ENCODE results near the gene ST6GAL1. TPM values are rescaled to one million over a fixed set of nuclear protein-coding genes. Genes with fewer than 3 reads are reported as not detected.

ST6GAL1 gene
- total RNA-seq, 2 experiments from 2014 or later: 99.1 to 109 TPM

GRCh38 chr3:186917512-186918312 lies 12.6 kb upstream of the ST6GAL1 start:
- Mint-ChIP-seq H3K36me3 (ENCODE audit: low read depth) (peaks cover 3% of the 10 kb centered on the region), H3K4me1 (ENCODE audit: low read depth) (peaks cover 60% of the 10 kb centered on the region), H3K9me3 (ENCODE audit: insufficient read depth) (peaks cover 10% of the 10 kb centered on the region), H3K27me3 (ENCODE audit: low read depth) (no peaks in the 10 kb centered on the region), H3K4me3 (no peak overlapping the region), H3K27ac (peak overlapping the region; percentile 27)
- ATAC-seq: peak; percentile 21
- ChIA-PET POLR2A (interaction anchor here (0.7 kb wide), 1 partner anchor 1236 kb away, joined by 8 read pairs; the partner anchor contains the start of gene LPP), CTCF (interaction anchor here (1.3 to 2.0 kb wide), 2 partner anchors 13 to 69 kb away, joined by 3 to 10 read pairs; partner anchors contain the start of gene ST6GAL1)
- no peak for DNase-seq

DNA sequence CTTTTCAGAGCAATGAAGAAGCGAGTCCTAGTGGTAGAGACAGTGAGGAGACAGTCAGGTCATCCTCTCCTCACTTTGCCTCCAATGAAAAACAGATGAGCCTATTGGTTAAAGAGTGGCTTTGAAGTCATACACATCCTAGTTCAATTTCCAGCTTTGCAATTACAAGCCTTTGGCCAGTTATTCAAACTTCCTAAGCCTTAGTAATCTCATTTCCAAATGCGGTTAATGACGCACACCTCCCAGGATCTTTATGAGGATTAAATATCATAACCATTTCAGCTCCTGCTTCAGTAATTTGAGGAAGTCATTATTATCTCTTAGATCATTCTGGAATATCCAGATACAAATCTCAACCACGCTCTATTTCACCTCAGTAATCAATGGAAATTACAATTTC lies 10.0 kb upstream of the ST6GAL1 start:
- CTCF ChIA-PET: interaction anchor here (0.7 to 1.6 kb wide), 6 partner anchors 11 to 245 kb away, joined by 3 to 4 read pairs (median 3); no protein-coding TSS in a partner anchor
- Mint-ChIP-seq H3K9me3 (ENCODE audit: insufficient read depth) (no peaks in the 10 kb centered on the region), H3K27me3 (ENCODE audit: low read depth) (no peaks in the 10 kb centered on the region), H3K4me1 (ENCODE audit: low read depth) (peaks cover 40% of the 10 kb centered on the region), H3K27ac (no peak overlapping the region), H3K4me3 (no peak overlapping the region), H3K36me3 (ENCODE audit: low read depth) (peaks cover 1% of the 10 kb centered on the region)
- POLR2A ChIA-PET: interaction anchor here (0.6 kb wide), 1 partner anchor 12 kb away, joined by 3 read pairs; no protein-coding TSS in a partner anchor
- ATAC-seq: no peak
- no peak for DNase-seq

- POLR2A ChIA-PET: no interaction called here
- H3K27ac Mint-ChIP-seq: no peak overlapping the region
- DNase-seq (no peak), ATAC-seq (no peak)
- peaks cover 35% of the 10 kb centered on the region for H3K4me1 Mint-ChIP-seq (ENCODE audit: low read depth)
- H3K9me3 Mint-ChIP-seq (ENCODE audit: insufficient read depth): no peaks in the 10 kb centered on the region
- no peaks in the 10 kb centered on the region for H3K27me3 Mint-ChIP-seq (ENCODE audit: low read depth)
- CTCF ChIA-PET: interaction anchor here (1.0 to 1.6 kb wide), 6 partner anchors 11 to 245 kb away, joined by 3 to 5 read pairs (median 3); no protein-coding TSS in a partner anchor
- peaks cover 1% of the 10 kb centered on the region for H3K36me3 Mint-ChIP-seq (ENCODE audit: low read depth)
- H3K4me3 Mint-ChIP-seq: no peak overlapping the region
Observed at GRCh38 chr3:186920796-186921195, 9.5 kb upstream of the ST6GAL1 start.

- Mint-ChIP-seq H3K9me3 (ENCODE audit: insufficient read depth) (no peaks in the 10 kb centered on the region), H3K36me3 (ENCODE audit: low read depth) (no peaks in the 10 kb centered on the region), H3K27ac (no peak overlapping the region), H3K4me1 (ENCODE audit: low read depth) (peaks cover 27% of the 10 kb centered on the region), H3K4me3 (no peak overlapping the region), H3K27me3 (ENCODE audit: low read depth) (no peaks in the 10 kb centered on the region)
- ChIA-PET POLR2A (no interaction called here), CTCF (interaction anchor here (1.4 to 1.6 kb wide), 3 partner anchors 10 to 72 kb away, joined by 3 to 5 read pairs (median 3); no protein-coding TSS in a partner anchor)
- DNase-seq: no peak
- no peak for ATAC-seq
Observed at GRCh38 chr3:186921578-186921977, 8.7 kb upstream of the ST6GAL1 start.

DNA sequence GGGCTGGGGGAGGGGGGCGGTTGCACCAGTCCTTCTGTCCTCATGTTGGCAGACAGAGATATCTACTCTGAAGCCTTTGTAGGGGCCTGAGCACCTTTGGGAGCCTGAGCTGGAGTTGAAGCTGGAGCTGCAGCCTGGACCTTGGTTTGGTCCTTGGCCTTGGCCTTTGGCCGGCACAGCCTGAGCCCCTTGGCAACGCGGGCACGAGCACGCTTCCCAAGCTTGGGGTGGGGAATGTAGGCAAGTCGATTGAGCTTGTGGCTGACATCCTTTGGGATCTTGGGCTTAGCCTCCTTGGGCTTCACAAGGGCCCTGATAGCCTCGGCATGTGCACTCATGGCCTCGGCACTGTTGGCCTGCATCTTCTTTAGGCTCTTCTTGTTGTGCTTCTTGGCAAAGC lies 8.1 kb upstream of the ST6GAL1 start:
- H3K4me3 Mint-ChIP-seq: no peak overlapping the region
- H3K4me1 Mint-ChIP-seq (ENCODE audit: low read depth): peaks cover 22% of the 10 kb centered on the region
- H3K36me3 Mint-ChIP-seq (ENCODE audit: low read depth): no peaks in the 10 kb centered on the region
- CTCF ChIA-PET: interaction anchor here (1.4 to 2.2 kb wide), 3 partner anchors 9 to 217 kb away, joined by 3 to 5 read pairs (median 5); partner anchors contain the start of gene RPL39L
- H3K27me3 Mint-ChIP-seq (ENCODE audit: low read depth): no peaks in the 10 kb centered on the region
- ATAC-seq: no peak
- no peak overlapping the region for H3K27ac Mint-ChIP-seq
- no peak for DNase-seq
- POLR2A ChIA-PET: interaction anchor here (0.5 to 1.3 kb wide), 3 partner anchors 9 to 82 kb away, joined by 3 to 7 read pairs (median 6); no protein-coding TSS in a partner anchor
- H3K9me3 Mint-ChIP-seq (ENCODE audit: insufficient read depth): no peaks in the 10 kb centered on the region

GRCh38 chr3:186922790-186923189 lies 7.5 kb upstream of the ST6GAL1 start:
- Mint-ChIP-seq H3K36me3 (ENCODE audit: low read depth) (no peaks in the 10 kb centered on the region), H3K27me3 (ENCODE audit: low read depth) (no peaks in the 10 kb centered on the region), H3K9me3 (ENCODE audit: insufficient read depth) (no peaks in the 10 kb centered on the region), H3K4me1 (ENCODE audit: low read depth) (peaks cover 17% of the 10 kb centered on the region), H3K4me3 (no peak overlapping the region), H3K27ac (no peak overlapping the region)
- CTCF ChIA-PET: interaction anchor here (2.2 kb wide), 1 partner anchor 216 kb away, joined by 5 read pairs; the partner anchor contains the start of gene RPL39L
- POLR2A ChIA-PET: interaction anchor here (1.0 to 1.3 kb wide), 2 partner anchors 9 to 13 kb away, joined by 3 to 6 read pairs; no protein-coding TSS in a partner anchor
- no peak for DNase-seq
- no peak for ATAC-seq

DNA sequence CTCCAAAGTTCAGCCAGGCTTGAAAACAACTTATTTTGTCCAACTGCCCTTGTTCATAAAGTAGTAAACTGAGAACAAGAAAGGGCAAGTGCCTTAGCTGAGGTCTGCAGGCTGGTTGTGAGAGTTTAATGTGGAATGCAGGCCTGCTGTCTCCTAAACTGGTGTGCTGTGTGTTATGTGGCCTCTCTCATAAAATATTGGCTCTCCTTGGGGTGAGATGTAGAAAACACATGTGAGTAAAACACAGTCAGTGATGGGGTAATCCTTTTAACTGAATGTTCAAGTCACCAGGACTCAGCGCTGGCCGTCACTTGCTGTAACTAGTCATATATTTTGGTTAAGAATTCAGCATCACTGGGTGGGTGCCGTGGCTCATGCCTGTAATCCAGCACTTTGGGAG lies 7.1 kb upstream of the ST6GAL1 start:
- H3K27ac Mint-ChIP-seq: no peak overlapping the region
- H3K27me3 Mint-ChIP-seq (ENCODE audit: low read depth): no peaks in the 10 kb centered on the region
- no peak overlapping the region for H3K4me3 Mint-ChIP-seq
- peaks cover 4% of the 10 kb centered on the region for H3K9me3 Mint-ChIP-seq (ENCODE audit: insufficient read depth)
- ATAC-seq (no peak), DNase-seq (no peak)
- CTCF ChIA-PET: interaction anchor here (2.2 kb wide), 1 partner anchor 216 kb away, joined by 5 read pairs; the partner anchor contains the start of gene RPL39L
- H3K36me3 Mint-ChIP-seq (ENCODE audit: low read depth): no peaks in the 10 kb centered on the region
- POLR2A ChIA-PET: interaction anchor here (1.0 to 1.3 kb wide), 3 partner anchors 8 to 14 kb away, joined by 3 to 6 read pairs (median 6); no protein-coding TSS in a partner anchor
- H3K4me1 Mint-ChIP-seq (ENCODE audit: low read depth): peaks cover 14% of the 10 kb centered on the region

- Mint-ChIP-seq H3K36me3 (ENCODE audit: low read depth) (no peaks in the 10 kb centered on the region), H3K4me3 (no peak overlapping the region), H3K27me3 (ENCODE audit: low read depth) (no peaks in the 10 kb centered on the region), H3K27ac (no peak overlapping the region), H3K4me1 (ENCODE audit: low read depth) (peaks cover 9% of the 10 kb centered on the region), H3K9me3 (ENCODE audit: insufficient read depth) (peaks cover 4% of the 10 kb centered on the region)
- ATAC-seq: no peak
- ChIA-PET CTCF (interaction anchor here (0.6 kb wide), 1 partner anchor 239 kb away, joined by 3 read pairs; no protein-coding TSS in a partner anchor), POLR2A (no interaction called here)
- no peak for DNase-seq
Observed at GRCh38 chr3:186925826-186926225, 4.5 kb upstream of the ST6GAL1 start.

- Mint-ChIP-seq H3K9me3 (ENCODE audit: insufficient read depth) (peaks cover 4% of the 10 kb centered on the region), H3K36me3 (ENCODE audit: low read depth) (peaks cover 24% of the 10 kb centered on the region), H3K4me3 (no peak overlapping the region), H3K27me3 (ENCODE audit: low read depth) (no peaks in the 10 kb centered on the region), H3K4me1 (ENCODE audit: low read depth) (peaks cover 27% of the 10 kb centered on the region), H3K27ac (no peak overlapping the region)
- ATAC-seq: no peak
- POLR2A ChIA-PET: interaction anchor here (0.8 kb wide), 1 partner anchor 102 kb away, joined by 3 read pairs; no protein-coding TSS in a partner anchor
- CTCF ChIA-PET: interaction anchor here (1.5 to 7.0 kb wide), 2 partner anchors 19 to 79 kb away, joined by 4 to 78 read pairs; no protein-coding TSS in a partner anchor
- no peak for DNase-seq
Observed at GRCh38 chr3:186929186-186929585, 1.1 kb upstream of the ST6GAL1 start.

DNA sequence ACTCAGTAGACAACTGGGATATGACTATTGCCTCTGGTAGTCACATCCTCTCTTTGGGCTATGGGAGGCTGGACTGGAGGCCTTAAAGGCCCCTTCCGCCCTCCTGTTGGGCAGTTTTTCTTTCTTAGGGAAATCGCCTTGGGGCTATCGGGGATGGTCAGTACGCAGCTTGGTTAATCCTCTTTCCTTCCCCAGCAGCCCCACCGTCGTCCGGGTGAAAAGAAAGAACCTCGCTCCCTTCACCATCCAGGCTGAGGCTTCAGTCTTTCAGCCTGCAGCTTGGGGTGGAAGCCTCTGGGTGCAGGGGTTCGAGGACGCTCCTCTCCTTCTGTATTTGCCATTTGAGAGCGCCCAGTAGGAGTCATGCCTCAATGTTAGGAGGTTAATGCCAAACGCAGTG lies 641 bp upstream of the ST6GAL1 start:
- ChIA-PET POLR2A (no interaction called here), CTCF (interaction anchor here (1.5 to 7.0 kb wide), 3 partner anchors 12 to 80 kb away, joined by 4 to 78 read pairs (median 10); no protein-coding TSS in a partner anchor)
- peaks cover 4% of the 10 kb centered on the region for H3K9me3 Mint-ChIP-seq (ENCODE audit: insufficient read depth)
- H3K27me3 Mint-ChIP-seq (ENCODE audit: low read depth): no peaks in the 10 kb centered on the region
- peak overlapping the region; percentile 87 for H3K27ac Mint-ChIP-seq
- DNase-seq: no peak
- H3K36me3 Mint-ChIP-seq (ENCODE audit: low read depth): peaks cover 27% of the 10 kb centered on the region
- H3K4me3 Mint-ChIP-seq: peak overlapping the region; percentile 99
- peaks cover 27% of the 10 kb centered on the region for H3K4me1 Mint-ChIP-seq (ENCODE audit: low read depth)
- no peak for ATAC-seq

DNA sequence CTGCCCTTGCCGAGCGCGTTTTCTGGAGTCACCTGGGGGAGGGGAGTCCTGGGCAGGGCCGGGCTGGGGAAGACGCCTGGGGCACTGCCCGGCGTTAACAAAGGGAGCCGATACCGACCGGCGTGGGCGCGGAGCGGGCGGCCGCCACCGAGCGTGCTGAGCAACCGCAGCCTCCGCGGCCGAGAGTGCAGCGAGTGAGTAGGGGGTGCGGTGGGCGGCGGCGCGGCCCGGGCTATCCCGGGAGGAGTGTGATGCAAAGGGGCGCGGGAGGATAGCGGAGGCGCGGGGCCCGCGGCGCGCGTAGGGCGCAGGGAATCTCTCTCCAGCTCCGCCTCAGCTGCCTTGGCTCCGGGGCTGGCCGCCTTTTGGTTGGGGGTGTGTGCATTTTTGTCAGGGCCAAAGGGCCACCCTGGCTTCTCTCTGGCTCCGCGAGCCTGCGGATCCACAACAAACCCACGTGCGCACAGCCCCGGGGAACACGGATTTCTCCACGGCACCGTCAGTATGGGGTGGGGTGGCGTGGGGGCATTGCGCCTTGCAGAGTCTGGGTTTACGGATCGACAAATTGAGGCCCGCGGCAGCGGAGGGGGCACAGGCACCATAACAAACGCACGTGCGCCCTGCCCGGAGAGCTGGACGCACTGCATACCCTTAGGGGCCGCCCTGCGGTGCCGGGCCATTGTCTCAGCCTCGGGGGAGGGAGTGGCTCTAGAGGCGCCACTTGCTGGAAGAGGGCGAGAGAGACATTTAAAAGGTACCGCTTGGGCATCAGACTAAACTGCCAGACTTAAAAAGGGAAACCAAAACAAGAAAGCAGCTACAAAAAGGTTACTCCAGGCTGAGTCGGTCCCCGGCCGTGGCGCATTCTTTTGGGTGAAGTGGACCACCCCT lies 560 bp downstream of the ST6GAL1 start:
- POLR2A ChIA-PET: interaction anchor here (0.6 to 3.0 kb wide), 12 partner anchors 8 to 147 kb away, joined by 3 to 34 read pairs (median 6); partner anchors contain the start of gene EIF4A2
- CTCF ChIA-PET: interaction anchor here (0.7 to 7.0 kb wide), 27 partner anchors 9 to 316 kb away, joined by 3 to 78 read pairs (median 6); partner anchors contain the start of gene RPL39L
- peaks cover 28% of the 10 kb centered on the region for H3K4me1 Mint-ChIP-seq (ENCODE audit: low read depth)

More for the DNA sequence above, 560 bp downstream of the ST6GAL1 start:
- Mint-ChIP-seq H3K9me3 (ENCODE audit: insufficient read depth) (peaks cover 7% of the 10 kb centered on the region), H3K27me3 (ENCODE audit: low read depth) (no peaks in the 10 kb centered on the region), H3K4me3 (peak overlapping the region; percentile 99), H3K27ac (peak overlapping the region; percentile 87), H3K36me3 (ENCODE audit: low read depth) (peaks cover 36% of the 10 kb centered on the region)
- peak; percentile 78 for DNase-seq
- peak; percentile 80 for ATAC-seq
